Bronchial epithelial cell (primary cell): ENCODE data around the gene CAMK2D. TPM values are rescaled to one million over a fixed set of nuclear protein-coding genes. Genes with fewer than 3 reads are reported as not detected.

ENCODE experiments used
- DNase-seq: peaks from one replicate; pipeline ENCODE4 v3.0.0-alpha.2; 2010; ENCODE audit warnings: low read depth
- FAIRE-seq: peaks from 2 replicates; lab custom pipeline; 2011; peaks lifted over from hg19 to GRCh38; lab: Jason Lieb, UNC
- H3K27me3 ChIP-seq: 2 replicates; pipeline ENCODE4 v1.5.1; 2011; ENCODE audit warnings: low read length; ENCODE audit not compliant: control insufficient read depth, insufficient read depth
- H3K36me3 ChIP-seq: 2 replicates; pipeline ENCODE4 v1.5.1; 2011; ENCODE audit warnings: low read length; ENCODE audit not compliant: control insufficient read depth, insufficient read depth
- H3K4me3 ChIP-seq: 2 replicates; pipeline ENCODE4 v1.5.1; 2011; ENCODE audit warnings: mild to moderate bottlenecking, low read depth, low read length, control low read depth
- total RNA-seq: library from RNA; depleted of rRNA; stranded (reverse); fragments of >200 nt; gene quantifications from 2 replicates; pipeline ENCODE4 v1.2.1, GENCODE V29; 2014
- TF ChIP-seq, protein P1 (sequence below): IDR thresholded peaks from 2 replicates; pipeline ENCODE4 v1.5.1; 2011; ENCODE audit warnings: mild to moderate bottlenecking, moderate library complexity, low read length, control low read depth, inconsistent platforms; ENCODE audit not compliant: insufficient read depth, severe bottlenecking

The CAMK2D gene
- total RNA-seq, 1 donor from 2014 or later, result 50.8 TPM

DNA sequence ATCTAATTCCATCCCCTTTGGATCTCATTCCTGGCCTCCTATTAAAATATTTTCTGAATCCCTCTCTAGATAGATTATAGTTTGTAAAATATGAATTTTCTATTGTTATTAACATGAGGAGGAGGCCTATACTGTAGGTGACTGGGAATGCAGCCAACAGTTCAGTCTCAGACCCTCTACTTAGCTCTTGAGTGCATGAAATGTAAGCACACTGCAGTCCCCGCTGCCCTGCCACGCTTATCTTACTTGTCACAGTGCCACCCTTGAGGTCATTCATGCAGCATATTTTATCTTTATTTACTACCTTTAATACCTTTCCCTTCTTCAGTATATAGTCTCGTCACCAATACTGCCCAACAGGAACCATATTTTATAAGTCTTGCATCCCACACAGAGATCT is 151.0 kb downstream of the CAMK2D start:
- FAIRE-seq (no peak), DNase-seq (no peak)
- Histone ChIP-seq H3K4me3 (no peak overlapping the region), H3K36me3 (no peaks in the 10 kb centered on the region), H3K27me3 (no peaks in the 10 kb centered on the region)
- TF ChIP-seq, protein P1, sequence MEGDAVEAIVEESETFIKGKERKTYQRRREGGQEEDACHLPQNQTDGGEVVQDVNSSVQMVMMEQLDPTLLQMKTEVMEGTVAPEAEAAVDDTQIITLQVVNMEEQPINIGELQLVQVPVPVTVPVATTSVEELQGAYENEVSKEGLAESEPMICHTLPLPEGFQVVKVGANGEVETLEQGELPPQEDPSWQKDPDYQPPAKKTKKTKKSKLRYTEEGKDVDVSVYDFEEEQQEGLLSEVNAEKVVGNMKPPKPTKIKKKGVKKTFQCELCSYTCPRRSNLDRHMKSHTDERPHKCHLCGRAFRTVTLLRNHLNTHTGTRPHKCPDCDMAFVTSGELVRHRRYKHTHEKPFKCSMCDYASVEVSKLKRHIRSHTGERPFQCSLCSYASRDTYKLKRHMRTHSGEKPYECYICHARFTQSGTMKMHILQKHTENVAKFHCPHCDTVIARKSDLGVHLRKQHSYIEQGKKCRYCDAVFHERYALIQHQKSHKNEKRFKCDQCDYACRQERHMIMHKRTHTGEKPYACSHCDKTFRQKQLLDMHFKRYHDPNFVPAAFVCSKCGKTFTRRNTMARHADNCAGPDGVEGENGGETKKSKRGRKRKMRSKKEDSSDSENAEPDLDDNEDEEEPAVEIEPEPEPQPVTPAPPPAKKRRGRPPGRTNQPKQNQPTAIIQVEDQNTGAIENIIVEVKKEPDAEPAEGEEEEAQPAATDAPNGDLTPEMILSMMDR, result no peak

DNA sequence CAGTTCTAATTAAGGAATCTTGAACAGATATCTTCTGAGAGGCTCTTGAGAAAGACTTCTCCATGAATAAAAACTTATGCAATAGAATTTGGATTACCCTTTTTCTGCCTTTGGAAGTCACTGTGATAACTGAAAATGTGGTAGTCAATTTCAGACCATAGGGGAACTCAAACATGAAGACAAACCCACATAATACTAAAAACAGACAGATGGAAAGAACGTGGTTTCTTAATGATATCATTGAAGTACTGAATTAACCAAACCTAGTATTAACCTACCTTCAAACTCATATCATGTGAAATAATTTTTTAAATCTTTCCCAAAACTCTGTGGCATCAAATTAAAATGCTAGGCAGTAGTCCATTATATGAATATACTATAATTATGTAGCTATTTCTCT is 153.5 kb downstream of the CAMK2D start:
- no peak for FAIRE-seq

DNA sequence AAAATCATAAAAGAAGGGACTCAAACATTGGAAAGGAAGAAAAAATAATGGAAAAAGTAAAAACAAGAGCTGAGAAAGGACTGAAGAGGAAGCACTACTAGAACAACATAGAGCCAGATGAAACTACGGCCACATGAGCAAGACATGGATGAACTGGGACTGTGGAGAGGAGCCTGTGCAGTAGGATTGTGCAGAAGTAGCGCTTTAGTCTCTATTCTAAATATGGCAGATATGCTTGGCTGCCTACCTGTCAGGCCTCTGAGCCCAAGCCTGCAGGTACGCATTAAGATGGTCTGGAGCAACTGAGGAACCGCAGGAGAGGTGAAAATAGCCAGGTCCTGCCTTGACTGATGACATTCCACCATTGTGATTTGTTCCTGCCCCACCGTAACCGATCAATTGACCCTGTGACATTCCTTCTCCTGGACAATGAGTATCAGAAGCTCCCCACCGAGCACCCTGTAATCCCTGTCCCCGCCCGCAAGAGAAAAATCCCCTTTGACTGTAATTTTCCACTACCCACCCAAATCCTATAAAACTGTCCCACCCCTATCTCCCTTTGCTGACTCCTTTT is 154.3 kb downstream of the CAMK2D start:
- no peak overlapping the region for H3K4me3 ChIP-seq
- TF ChIP-seq, protein P1, result no peak
- FAIRE-seq (peak; percentile 13), DNase-seq (no peak)
- no peaks in the 10 kb centered on the region for H3K36me3 ChIP-seq
- no peaks in the 10 kb centered on the region for H3K27me3 ChIP-seq

More for the DNA sequence above, 153.5 kb downstream of the CAMK2D start:
- Histone ChIP-seq H3K36me3 (no peaks in the 10 kb centered on the region), H3K27me3 (no peaks in the 10 kb centered on the region), H3K4me3 (no peak overlapping the region)
- no peak for DNase-seq
- TF ChIP-seq, protein P1, result no peak

DNA sequence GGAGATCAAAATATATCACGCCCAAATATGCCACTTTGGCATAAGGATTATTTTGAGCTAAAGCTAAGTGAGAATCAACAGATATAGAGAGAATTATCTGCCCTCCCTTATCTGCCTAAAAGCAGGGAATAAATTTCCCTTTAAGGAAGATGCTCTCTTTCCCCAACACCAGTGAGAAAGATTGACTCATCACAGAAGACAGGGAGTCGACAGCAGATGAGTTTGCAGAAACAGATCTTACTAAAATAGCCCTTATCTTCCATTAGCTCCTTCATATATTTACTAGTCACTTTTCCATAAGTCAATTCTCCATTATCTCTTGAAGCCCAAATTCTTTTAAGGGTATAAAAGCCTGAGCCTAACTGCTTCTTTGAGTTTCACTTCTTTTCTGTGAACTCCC is 156.6 kb downstream of the CAMK2D start:
- TF ChIP-seq, protein P1, result no peak
- FAIRE-seq, result no peak

DNA sequence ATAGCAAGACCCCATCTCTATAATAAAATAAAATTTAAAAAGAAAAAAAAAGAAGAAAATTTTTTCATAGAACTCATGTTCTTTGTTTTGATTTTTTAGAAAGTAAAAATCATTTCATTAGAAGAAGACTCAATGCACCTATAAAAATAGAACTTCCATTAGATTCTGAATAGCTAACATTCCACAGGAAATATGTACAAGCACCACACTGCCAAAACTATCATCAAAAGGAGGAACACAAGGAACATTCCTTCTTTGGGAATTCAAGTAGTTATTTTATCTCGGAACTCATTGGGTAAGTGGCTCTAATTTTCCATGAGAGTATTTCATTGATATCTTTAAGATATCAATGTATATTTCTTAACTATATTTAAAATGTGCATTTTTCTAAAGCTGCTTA is 157.6 kb downstream of the CAMK2D start:
- H3K36me3 ChIP-seq, result no peaks in the 10 kb centered on the region
- TF ChIP-seq, protein P1, result no peak
- no peaks in the 10 kb centered on the region for H3K27me3 ChIP-seq
- no peak overlapping the region for H3K4me3 ChIP-seq
- DNase-seq (no peak), FAIRE-seq (no peak)

More for the DNA sequence above, 156.6 kb downstream of the CAMK2D start:
- Histone ChIP-seq H3K36me3 (no peaks in the 10 kb centered on the region), H3K4me3 (no peak overlapping the region), H3K27me3 (no peaks in the 10 kb centered on the region)
- peak; percentile 6 for DNase-seq

DNA sequence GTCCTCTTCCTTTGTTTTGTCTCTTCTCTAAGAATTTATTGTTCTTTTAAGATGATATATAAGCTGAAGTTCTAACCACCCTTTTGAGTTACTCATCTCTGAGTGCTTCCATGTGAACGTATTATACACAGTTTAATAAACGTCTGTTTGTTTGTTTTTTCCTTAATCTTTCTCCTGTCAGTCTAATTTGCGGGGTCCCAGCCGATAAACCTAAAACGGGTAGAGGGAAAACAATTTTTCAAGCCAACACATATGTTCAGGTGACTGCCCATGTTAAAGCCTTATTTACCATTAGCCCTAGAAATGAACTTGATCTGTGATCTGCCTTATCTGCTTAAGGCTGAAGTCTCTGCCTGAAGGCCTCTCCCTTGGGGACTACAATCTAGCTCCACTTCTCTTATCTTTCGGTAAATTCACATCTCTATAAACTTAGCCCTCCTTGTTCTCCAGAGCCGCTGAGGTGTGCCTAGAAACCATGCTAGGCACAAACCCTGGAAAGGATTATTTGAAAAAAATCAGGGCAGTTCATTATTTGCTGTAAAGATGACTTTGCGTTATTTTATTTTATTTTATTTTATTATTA is 158.8 kb downstream of the CAMK2D start:
- no peak for DNase-seq
- Histone ChIP-seq H3K4me3 (no peak overlapping the region), H3K27me3 (no peaks in the 10 kb centered on the region), H3K36me3 (no peaks in the 10 kb centered on the region)
- FAIRE-seq, result no peak
- TF ChIP-seq, protein P1, result no peak
